ENCODE results near the gene HSD11B1.

DNA sequence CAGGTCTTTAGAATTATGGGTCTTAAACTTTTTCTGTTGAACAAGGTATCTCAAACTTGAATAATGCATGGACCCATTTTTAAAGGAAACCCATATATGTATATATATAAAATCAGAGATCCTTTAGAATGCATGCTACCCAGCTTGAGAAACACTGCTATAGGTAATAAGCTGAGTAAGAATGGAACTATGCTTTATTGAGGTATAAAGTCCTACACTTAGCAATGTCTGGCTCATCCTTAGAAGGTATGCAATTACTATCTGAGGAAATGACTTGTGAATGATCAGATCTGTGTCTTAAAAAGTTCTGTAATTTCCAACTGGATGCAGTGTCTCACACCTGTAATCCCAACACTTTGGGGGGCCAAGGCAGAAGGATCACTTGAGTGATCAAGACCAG lies 62.5 kb downstream of the HSD11B1 start:
- TF ChIP-seq, protein P1, sequence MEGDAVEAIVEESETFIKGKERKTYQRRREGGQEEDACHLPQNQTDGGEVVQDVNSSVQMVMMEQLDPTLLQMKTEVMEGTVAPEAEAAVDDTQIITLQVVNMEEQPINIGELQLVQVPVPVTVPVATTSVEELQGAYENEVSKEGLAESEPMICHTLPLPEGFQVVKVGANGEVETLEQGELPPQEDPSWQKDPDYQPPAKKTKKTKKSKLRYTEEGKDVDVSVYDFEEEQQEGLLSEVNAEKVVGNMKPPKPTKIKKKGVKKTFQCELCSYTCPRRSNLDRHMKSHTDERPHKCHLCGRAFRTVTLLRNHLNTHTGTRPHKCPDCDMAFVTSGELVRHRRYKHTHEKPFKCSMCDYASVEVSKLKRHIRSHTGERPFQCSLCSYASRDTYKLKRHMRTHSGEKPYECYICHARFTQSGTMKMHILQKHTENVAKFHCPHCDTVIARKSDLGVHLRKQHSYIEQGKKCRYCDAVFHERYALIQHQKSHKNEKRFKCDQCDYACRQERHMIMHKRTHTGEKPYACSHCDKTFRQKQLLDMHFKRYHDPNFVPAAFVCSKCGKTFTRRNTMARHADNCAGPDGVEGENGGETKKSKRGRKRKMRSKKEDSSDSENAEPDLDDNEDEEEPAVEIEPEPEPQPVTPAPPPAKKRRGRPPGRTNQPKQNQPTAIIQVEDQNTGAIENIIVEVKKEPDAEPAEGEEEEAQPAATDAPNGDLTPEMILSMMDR (conservative IDR thresholded peaks at IDR 0.05; ENCODE audit: low read depth, low read length): no peak
- TF ChIP-seq BHLHE40 (IDR thresholded peaks at IDR 0.05; ENCODE audit: low read depth, low read length) (no peak), POLR2A (IDR thresholded peaks at IDR 0.05; ENCODE audit: low read depth, low read length) (no peak), RFX5 (IDR thresholded peaks at IDR 0.05; ENCODE audit: low read depth, low read length) (no peak), MXI1 (IDR thresholded peaks at IDR 0.05; ENCODE audit: borderline replicate concordance, low read depth, low read length) (no peak), CEBPB (IDR thresholded peaks at IDR 0.05; ENCODE audit: low read depth, low read length) (no peak), NFE2L2 (IDR thresholded peaks at IDR 0.05; ENCODE audit: low read depth, low read length) (no peak), SMC3 (IDR thresholded peaks at IDR 0.05; ENCODE audit: low read depth, low read length) (no peak), MAZ (IDR thresholded peaks at IDR 0.05; ENCODE audit: borderline replicate concordance, low read depth, low read length) (no peak), RAD21 (IDR thresholded peaks at IDR 0.05; ENCODE audit: low read length) (no peak), RCOR1 (IDR thresholded peaks at IDR 0.05; ENCODE audit: insufficient replicate concordance, low read length) (no peak), FOS (IDR thresholded peaks at IDR 0.05; ENCODE audit: low read depth, low read length) (no peak), USF2 (IDR thresholded peaks at IDR 0.05; ENCODE audit: low read depth, low read length) (no peak)
- TF ChIP-seq, protein P2, sequence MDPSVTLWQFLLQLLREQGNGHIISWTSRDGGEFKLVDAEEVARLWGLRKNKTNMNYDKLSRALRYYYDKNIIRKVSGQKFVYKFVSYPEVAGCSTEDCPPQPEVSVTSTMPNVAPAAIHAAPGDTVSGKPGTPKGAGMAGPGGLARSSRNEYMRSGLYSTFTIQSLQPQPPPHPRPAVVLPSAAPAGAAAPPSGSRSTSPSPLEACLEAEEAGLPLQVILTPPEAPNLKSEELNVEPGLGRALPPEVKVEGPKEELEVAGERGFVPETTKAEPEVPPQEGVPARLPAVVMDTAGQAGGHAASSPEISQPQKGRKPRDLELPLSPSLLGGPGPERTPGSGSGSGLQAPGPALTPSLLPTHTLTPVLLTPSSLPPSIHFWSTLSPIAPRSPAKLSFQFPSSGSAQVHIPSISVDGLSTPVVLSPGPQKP (IDR thresholded peaks at IDR 0.05; ENCODE audit: borderline replicate concordance, low read depth, low read length): no peak

Data from IMR-90 (cell line).